RWPE2 (cell line): ENCODE data around the gene PTGDR2.

Experiments
- ATAC-seq: fragments of 200-7000 bp; cut with Tn5 transposase; 3 replicates; pipeline ENCODE4 v1.9.1; 2021; ENCODE audit warnings: low read depth
- DNase-seq: peaks from one replicate; pipeline ENCODE4 v3.0.0-alpha.2; 2020; ENCODE audit warnings: low spot score
- H3K27ac ChIP-seq: fragments of 450-650 bp; 2 replicates; pipeline ENCODE4 v1.5.1; 2017; ENCODE audit warnings: mild to moderate bottlenecking; ENCODE audit not compliant: poor library complexity, severe bottlenecking
- H3K27me3 ChIP-seq: fragments of 250-450 bp; sonication (Bioruptor Pico); 2 replicates; pipeline ENCODE4 v1.5.1; 2021; ENCODE audit warnings: mild to moderate bottlenecking, moderate library complexity; ENCODE audit not compliant: insufficient read depth, poor library complexity, severe bottlenecking
- H3K36me3 ChIP-seq: fragments of 250-450 bp; sonication (Bioruptor Pico); 2 replicates; pipeline ENCODE4 v1.5.1; 2020; ENCODE audit warnings: low read depth, mild to moderate bottlenecking, moderate library complexity
- H3K4me1 ChIP-seq: fragments of 250-450 bp; sonication (Bioruptor Pico); 2 replicates; pipeline ENCODE4 v1.5.1; 2021; ENCODE audit warnings: mild to moderate bottlenecking, moderate library complexity; ENCODE audit not compliant: insufficient read depth, poor library complexity, severe bottlenecking
- H3K4me3 ChIP-seq: fragments of 250-450 bp; sonication (Bioruptor Pico); 2 replicates; pipeline ENCODE4 v1.5.1; 2021; ENCODE audit warnings: mild to moderate bottlenecking, moderate library complexity; ENCODE audit not compliant: severe bottlenecking
- H3K9me3 ChIP-seq: fragments of 250-450 bp; sonication (Bioruptor Pico); 2 replicates; pipeline ENCODE4 v1.5.1; 2021; ENCODE audit warnings: mild to moderate bottlenecking, moderate library complexity; ENCODE audit not compliant: severe bottlenecking
- TF ChIP-seq, protein P1 (sequence below): fragments of 450-650 bp; IDR thresholded peaks from one replicate; pipeline ENCODE4 v1.5.1; 2017; ENCODE audit warnings: mild to moderate bottlenecking, moderate library complexity; ENCODE audit not compliant: poor library complexity, severe bottlenecking

The PTGDR2 gene

DNA sequence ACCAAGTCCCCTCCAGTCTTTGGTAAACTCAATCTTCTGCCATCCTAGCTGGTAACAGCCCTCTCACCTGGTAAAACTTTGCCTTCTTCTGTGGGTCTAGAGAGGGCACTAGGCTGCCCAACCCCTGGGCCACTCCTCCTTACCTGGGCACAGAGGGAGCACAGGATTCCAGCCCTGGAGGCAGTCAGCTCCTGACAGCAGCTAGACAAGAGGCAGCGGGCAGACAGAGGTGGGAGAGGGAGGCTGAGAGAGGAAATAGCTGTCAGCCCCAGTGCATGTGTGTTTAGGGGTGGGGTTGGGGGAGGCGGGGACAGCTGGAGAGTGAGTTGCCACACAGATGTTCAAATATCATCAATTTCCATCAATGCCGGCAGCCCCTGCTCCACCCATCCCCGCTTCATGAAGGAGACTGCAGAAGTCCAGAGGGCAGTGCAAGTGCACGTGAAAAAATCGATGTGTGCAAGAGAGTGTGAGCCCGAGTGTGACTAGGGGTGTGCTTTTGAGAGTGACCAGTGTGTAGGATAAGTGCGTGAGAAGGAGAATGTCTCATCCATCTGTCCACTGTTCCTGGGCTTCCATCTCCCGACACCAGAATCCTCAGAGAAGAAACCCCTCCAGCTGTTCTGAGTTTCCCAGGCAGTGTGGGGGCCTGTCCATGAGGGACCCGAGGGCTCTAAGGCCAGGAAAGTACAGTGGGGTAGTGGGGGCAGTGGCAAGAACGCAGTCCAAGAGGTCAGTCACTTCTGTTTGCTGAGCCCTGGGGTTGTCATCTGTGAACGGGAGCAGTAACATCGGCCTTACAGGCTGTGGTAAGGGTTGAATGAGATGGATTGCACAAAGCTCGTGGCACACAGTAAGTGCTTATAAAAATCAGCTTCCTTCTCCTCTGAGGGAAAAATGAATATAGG is at the start of gene PTGDR2:
TSS of gene PTGDR2 (minus strand) at position 225 of the 908 bp plus-strand sequence. CDS start 2,228 bp downstream, outside the sequence.
- H3K27ac ChIP-seq = no peak within 1 kb of the TSS
- no peaks in the 10 kb centered on the region for H3K9me3 ChIP-seq
- H3K27me3 ChIP-seq = no peaks in the 10 kb centered on the region
- H3K36me3 ChIP-seq = no peaks in the 10 kb centered on the region
- H3K4me3 ChIP-seq = no peak within 1 kb of the TSS
- DNase-seq (no peak), ATAC-seq (no peak)
- H3K4me1 ChIP-seq = no peaks in the 10 kb centered on the region
- TF ChIP-seq, protein P1, sequence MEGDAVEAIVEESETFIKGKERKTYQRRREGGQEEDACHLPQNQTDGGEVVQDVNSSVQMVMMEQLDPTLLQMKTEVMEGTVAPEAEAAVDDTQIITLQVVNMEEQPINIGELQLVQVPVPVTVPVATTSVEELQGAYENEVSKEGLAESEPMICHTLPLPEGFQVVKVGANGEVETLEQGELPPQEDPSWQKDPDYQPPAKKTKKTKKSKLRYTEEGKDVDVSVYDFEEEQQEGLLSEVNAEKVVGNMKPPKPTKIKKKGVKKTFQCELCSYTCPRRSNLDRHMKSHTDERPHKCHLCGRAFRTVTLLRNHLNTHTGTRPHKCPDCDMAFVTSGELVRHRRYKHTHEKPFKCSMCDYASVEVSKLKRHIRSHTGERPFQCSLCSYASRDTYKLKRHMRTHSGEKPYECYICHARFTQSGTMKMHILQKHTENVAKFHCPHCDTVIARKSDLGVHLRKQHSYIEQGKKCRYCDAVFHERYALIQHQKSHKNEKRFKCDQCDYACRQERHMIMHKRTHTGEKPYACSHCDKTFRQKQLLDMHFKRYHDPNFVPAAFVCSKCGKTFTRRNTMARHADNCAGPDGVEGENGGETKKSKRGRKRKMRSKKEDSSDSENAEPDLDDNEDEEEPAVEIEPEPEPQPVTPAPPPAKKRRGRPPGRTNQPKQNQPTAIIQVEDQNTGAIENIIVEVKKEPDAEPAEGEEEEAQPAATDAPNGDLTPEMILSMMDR = no peak

DNA sequence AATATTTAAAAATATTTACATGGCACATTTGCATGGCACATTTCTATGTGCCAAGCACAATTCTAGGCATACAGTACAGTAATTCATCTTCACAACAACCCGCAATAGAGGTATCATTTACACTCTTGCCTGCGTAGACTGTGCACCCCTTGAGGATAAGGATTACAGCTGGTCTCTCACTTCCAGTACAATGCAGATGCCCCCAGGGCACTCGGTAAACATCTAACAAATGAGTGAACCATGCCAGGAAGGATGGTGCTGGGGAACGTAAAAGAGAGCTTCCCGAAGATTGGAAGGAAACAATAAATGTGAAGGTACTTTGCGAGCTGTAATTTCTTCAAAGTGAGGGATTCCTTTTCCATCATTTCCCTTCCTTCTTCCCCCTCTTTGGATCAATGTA is 49.3 kb upstream of the PTGDR2 start:
- Histone ChIP-seq H3K36me3 (peaks cover 49% of the 10 kb centered on the region), H3K4me3 (peak overlapping the region; percentile 94), H3K4me1 (peaks cover 6% of the 10 kb centered on the region), H3K27me3 (no peaks in the 10 kb centered on the region), H3K9me3 (no peaks in the 10 kb centered on the region), H3K27ac (peak overlapping the region; percentile 83)
- DNase-seq = no peak
- no peak for ATAC-seq
- TF ChIP-seq, protein P1 = no peak

DNA sequence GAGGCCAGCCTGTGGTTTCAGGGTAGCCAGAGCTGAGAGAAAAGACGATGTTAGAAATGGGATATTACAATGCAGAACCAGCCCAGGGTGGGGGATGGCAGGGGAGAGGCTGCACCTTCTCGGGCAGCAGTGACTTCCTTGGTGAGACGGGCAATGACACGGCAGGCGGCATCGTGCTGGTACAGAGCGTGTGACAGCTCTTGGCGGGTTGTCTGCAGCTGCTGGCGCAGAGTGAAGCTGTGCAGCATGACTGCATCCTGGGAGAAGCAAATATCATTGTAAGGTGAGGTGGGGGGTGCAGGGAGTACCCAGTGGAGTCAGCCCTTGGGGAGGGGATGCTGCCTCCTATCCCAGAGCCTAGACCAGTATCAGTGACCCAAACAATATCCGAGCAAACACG is 46.9 kb upstream of the PTGDR2 start:
- TF ChIP-seq, protein P1 = no peak
- ATAC-seq = no peak
- H3K36me3 ChIP-seq = peaks cover 73% of the 10 kb centered on the region

DNA sequence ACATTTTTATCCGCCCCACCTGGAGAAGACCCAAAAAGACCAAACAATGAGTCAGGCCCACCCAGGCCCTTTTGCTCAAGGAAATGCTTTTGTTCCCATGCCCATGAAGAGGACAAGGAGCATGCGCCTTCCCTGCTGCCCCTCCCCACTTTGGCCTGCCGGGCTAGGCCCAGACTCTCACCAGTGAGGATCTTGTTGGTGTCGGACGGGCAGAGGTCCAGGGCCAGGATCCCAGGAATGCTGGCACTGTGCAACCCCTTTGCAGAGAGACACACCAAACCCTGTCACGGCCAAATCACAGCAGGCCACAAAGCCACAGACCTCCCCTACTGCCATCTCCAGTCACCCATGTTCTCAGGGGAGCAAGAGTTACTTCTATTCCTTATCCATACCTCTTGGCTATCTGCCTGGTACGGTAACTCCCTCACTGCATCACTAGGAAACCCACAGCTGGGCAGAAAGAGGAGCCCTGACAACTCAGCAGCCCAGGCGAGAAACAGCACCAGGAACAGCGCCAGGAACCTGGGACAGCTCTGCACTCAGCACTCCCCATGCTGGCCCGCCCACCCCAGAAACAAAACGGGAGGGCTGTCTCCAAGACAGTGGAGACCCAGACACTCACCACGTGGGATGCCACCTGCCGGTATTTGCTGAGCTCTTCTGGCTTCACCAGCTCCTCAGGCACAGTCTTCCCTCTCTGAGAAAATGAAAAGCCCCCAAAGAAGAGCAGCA is 45.1 kb upstream of the PTGDR2 start:
- DNase-seq (no peak), ATAC-seq (no peak)
- H3K9me3 ChIP-seq = no peaks in the 10 kb centered on the region
- H3K4me1 ChIP-seq = peaks cover 6% of the 10 kb centered on the region
- no peaks in the 10 kb centered on the region for H3K27me3 ChIP-seq
- H3K27ac ChIP-seq = no peak overlapping the region
- peaks cover 91% of the 10 kb centered on the region for H3K36me3 ChIP-seq
- TF ChIP-seq, protein P1 = no peak
- H3K4me3 ChIP-seq = no peak overlapping the region

More for the DNA sequence above, 46.9 kb upstream of the PTGDR2 start:
- Histone ChIP-seq H3K27ac (no peak overlapping the region), H3K4me1 (peaks cover 6% of the 10 kb centered on the region), H3K27me3 (no peaks in the 10 kb centered on the region), H3K9me3 (no peaks in the 10 kb centered on the region), H3K4me3 (no peak overlapping the region)
- no peak for DNase-seq
